Measurements from ENCODE around the gene SORCS2. TPM values are rescaled to one million over a fixed set of nuclear protein-coding genes. Genes with fewer than 3 reads are reported as not detected.

The SORCS2 gene
- total RNA-seq, 1 experiment from 2014 or later = 0.15 TPM

- TF ChIP-seq TCF7L2 (IDR thresholded peaks at IDR 0.05; ENCODE audit: low read depth, low read length) (no peak), POLR2AphosphoS5 (IDR thresholded peaks at IDR 0.05; ENCODE audit: low read depth, low read length) (no peak), CTCF (IDR thresholded peaks at IDR 0.05) (no peak), REST (IDR thresholded peaks at IDR 0.05; ENCODE audit: insufficient read depth in 1 of 2, low read depth in 2 of 2, low read length in 1 of 2) (no peak), SIN3A (IDR thresholded peaks at IDR 0.05; ENCODE audit: borderline replicate concordance, insufficient read depth, low read depth, low read length) (no peak)
- CTCF ChIA-PET = no interaction called here
These were observed 189.0 kb downstream of the SORCS2 start for GRCh38 chr4:7381221-7381889.

DNA sequence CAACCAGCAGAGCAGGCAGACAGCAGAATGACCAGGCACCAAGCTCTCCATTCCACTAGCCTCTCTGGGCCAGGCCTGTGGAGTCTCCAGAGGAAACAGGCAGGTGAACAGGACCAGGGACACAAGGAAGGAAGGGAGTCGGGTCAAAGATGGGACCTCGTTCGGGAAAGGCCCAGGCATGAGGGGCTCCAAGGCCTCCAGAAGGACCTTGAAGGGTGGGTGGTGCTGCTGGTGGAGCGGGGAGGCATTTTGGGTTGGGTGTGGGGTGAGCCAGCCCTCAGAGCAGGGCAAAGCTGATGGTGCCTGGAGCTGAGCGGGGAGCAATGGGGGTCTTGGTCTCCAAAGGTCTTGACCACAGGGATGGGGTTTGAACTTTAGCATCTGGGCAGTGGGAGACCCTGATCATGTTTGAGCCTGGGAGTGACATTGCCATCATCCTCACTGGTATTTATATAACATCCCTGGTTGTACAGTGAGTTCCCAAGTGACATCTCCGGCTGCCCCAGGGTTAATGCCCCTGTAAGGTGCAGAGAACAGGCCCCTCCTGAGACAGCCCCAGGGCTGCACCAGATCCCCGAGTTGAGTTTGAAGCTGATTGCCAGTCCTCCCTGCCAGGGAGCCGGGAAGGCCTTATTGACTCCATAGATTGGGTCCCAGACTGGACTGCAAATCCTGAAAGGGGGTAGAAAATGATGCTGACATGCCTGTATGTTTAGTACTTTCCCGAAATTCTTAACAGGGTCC, 189.7 kb downstream of the SORCS2 start:
- Histone ChIP-seq H3K27me3 (ENCODE audit: control insufficient read depth, insufficient read depth, low read length) (no peaks in the 10 kb centered on the region), H3K27ac (ENCODE audit: low read length) (no peak overlapping the region), H3K4me3 (ENCODE audit: low read depth in 2 of 2, low read length in 2 of 2) (no peak overlapping the region), H3K36me3 (ENCODE audit: control insufficient read depth, insufficient read depth, low read length) (no peaks in the 10 kb centered on the region), H3K4me1 (ENCODE audit: control insufficient read depth, insufficient read depth, low read length) (no peaks in the 10 kb centered on the region), H3K9me3 (ENCODE audit: control insufficient read depth, insufficient read depth, low read depth, low read length) (no peaks in the 10 kb centered on the region)
- DNase-seq (ENCODE audit: low read depth, low spot score) (no peak), ATAC-seq (no peak)
- in situ Hi-C loops (cut with HindIII; ENCODE audit: low pct_unique_long_range_greater_than_20kb, low sequenced_read_pairs) (no loop called here), intact Hi-C loops (cut with micrococcal nuclease; ENCODE audit: unreplicated experiment) (no loop called here)
- TF ChIP-seq REST (IDR thresholded peaks at IDR 0.05; ENCODE audit: insufficient read depth in 1 of 2, low read depth in 2 of 2, low read length in 1 of 2) = no peak
- TF ChIP-seq POLR2AphosphoS5 (IDR thresholded peaks at IDR 0.05; ENCODE audit: low read depth, low read length) = no peak
- POLR2A ChIA-PET = no interaction called here
- CTCF ChIA-PET = no interaction called here
- no TSS peak for BruUV-seq (replicated peaks)

More at GRCh38 chr4:7381221-7381889, 189.0 kb downstream of the SORCS2 start:
- no peak for DNase-seq (ENCODE audit: low read depth, low spot score)
- in situ Hi-C loops (cut with HindIII; ENCODE audit: low pct_unique_long_range_greater_than_20kb, low sequenced_read_pairs) (no loop called here), intact Hi-C loops (cut with micrococcal nuclease; ENCODE audit: unreplicated experiment) (no loop called here)
- BruUV-seq (replicated peaks) = no TSS peak
- no peaks in the 10 kb centered on the region for H3K4me1 ChIP-seq (ENCODE audit: control insufficient read depth, insufficient read depth, low read length)
- POLR2A ChIA-PET = no interaction called here
- no peaks in the 10 kb centered on the region for H3K9me3 ChIP-seq (ENCODE audit: control insufficient read depth, insufficient read depth, low read depth, low read length)
- no peaks in the 10 kb centered on the region for H3K36me3 ChIP-seq (ENCODE audit: control insufficient read depth, insufficient read depth, low read length)
- H3K4me3 ChIP-seq (ENCODE audit: low read depth in 2 of 2, low read length in 2 of 2) = no peak overlapping the region
- no peaks in the 10 kb centered on the region for H3K27me3 ChIP-seq (ENCODE audit: control insufficient read depth, insufficient read depth, low read length)
- ATAC-seq = no peak
- no peak overlapping the region for H3K27ac ChIP-seq (ENCODE audit: low read length)

All from Panc1 (cell line).